Activated T-cell treated with anti-CD3 and anti-CD28 coated beads for 48 hours (primary cell): ENCODE measurements around the gene USP34.
"Not testable (repeated sequence)": the region's sequence is repeated elsewhere in the genome, so short reads cannot be mapped to it uniquely, and the experiment has no call there.

Source experiments
- DNase-seq: peaks from one replicate; pipeline ENCODE4 v3.0.0-alpha.2; 2020; ENCODE audit warnings: low read depth

The USP34 gene

DNA sequence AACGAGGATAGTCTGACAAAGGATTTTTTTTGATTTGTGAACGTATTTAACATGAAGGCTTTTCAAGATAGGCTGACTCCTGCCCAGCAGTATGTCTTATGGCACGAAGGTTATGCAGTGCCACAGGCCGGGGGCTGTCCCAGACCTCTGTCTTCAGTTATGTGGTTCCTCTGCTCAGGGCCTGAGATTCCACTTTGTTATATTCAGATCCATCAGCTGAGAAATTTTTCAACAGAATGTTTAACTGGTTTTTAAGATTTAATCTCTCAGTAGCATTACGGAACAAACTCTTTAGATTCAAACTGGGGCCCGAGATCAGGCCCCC, 288.9 kb downstream of the USP34 start:
- no peak for DNase-seq

GRCh38 chr2:61181382-61182058, 289.4 kb downstream of the USP34 start:
- no peak for DNase-seq

DNA sequence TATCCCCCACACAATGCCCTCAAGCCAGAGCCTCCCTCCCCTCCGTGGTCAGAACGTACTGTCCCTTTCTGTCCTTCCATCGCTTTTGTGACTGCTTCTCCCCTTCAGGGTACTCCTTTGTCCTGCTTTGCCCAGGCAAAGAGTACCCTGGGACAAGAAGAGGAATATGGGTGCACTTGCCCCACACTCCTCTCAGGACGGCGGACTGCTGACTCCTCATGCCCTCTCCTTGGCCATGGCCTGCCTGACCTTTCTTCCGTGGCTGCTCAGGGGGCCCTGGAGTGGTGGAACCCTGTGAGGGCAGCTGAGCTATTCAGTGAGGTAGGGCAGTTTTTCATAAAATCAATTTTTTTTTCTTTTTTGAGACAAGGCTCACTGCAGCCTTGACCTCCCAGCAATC, 290.2 kb downstream of the USP34 start:
- DNase-seq = no peak

DNA sequence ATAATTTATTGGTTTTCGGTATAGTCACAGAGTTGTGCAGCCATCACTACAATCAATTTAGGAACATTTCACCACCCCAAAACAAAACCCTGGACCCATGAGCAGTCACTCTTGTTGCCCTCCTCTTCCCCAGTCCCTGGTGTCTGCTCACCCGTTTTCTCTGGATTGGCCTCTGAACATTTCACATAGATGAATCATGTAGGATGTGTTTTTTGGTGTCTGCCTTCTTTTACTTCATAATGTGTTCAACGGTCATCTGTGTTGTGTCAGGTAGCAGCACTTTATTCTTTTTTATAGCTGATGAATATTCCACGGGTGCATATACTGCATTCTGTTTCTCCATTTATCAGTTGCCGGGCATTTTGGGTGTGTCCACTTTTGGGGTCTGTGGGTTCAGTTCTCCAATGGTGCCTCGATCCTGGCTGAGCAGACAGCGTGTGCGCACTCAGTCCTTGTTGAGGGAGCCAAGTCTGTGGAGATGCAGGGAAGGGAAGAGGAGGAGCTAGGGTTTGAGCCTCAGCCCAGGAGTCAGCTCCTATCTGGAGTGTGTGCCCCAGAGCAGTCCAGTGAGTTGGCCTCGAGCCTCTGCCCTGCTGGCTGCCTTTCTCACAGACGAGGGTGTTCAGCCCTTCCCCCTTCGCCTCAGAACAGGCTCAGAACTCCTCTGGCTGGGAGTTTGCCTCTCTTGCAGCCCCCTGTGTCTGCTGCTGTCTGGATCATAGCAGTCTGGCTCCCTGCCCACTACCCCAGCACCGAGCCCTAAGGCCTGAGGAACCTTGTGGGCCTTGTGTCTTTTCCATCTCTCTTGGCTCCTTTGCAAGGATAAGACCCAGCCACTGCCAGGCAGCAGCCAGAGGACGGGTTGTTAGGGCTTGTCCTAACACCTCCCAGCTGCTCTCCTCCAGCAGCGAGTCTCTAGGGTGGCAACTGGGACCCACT, 290.9 kb downstream of the USP34 start:
- no peak for DNase-seq

- DNase-seq = no peak
Observed at GRCh38 chr2:61178603-61179545, 292.0 kb downstream of the USP34 start.

DNA sequence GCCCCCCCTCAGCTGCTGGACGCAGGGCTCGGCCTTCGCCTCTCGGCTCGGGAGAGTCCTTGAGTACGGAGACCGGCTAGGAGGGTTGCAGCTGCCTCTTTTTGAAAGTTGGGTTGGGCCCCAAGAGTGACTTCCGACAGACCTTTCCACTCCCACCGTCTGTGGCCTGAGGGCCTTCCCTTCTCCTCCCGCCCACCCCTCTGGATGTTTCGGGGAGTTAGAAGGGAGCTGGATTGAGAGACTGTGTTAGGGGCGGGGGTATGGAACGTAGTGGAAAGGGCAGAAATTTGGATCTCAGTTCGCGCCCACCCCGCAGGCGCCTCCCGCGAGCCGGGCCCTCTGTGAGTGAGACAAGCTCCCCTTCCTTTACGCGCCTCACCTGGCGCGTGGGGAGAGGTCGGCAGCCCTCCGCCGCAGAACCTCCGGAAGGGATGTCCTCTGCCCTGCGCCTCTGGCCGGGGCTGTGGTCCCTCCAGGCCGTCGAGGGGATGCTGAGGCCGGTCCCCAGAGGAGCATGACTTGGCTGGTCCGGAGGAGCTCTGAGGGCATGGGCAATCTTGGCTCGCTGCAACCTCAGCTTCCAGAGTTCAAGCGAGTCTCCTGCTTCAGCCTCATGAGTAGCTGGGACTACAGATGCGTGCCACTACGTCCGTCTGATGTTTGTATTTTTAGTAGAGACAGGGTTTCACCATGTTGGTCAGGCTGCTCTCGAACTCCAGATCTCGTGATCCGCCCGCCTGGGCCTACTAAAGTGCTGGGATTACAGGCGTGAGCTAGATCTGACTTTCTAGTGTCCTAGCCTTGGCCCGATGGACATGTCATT, 292.9 kb downstream of the USP34 start:
- peak; percentile 22 for DNase-seq

GRCh38 chr2:61176755-61177726, 293.8 kb downstream of the USP34 start:
- peak; percentile 97 for DNase-seq

- DNase-seq = no peak
Observed at GRCh38 chr2:61175036-61175435, 295.9 kb downstream of the USP34 start.

DNA sequence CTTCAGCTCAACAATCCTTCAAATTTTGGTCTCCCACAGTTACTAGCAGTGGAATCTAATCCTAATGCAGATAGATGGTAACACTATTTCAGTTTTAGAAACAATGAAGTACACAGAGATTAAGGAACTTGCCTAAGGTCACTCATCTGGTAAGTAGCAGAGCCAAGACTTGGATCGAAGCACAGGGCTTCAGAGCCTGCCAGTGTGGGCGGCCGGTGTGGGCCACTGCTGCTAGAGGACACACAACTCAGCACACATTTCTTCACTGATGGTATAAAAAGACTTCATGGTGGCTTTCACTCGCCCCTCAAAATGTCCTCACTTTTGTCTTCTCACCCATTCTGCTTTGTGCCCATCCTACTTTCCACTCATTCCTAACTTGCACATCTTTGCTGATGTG, 297.8 kb downstream of the USP34 start:
- no peak for DNase-seq

DNA sequence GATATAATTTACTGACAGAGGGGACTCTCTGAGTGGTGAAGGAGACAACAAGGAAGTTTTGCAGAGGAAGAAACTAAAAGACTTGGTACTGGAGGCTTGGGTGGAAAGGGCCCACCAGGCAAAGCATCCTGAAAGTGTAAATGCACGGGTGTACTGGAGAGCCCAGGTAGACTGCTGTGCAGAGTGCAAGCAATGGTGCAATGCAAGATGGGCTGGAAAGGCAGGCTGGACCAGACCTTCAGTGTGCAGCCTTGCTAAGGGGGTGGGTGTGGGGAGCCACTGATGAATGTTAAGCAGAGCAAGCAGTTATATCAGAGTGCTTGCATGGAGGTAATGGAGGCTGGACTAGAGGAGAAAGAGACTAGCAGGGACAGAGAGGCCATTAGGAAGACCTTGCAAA, 298.2 kb downstream of the USP34 start:
- no peak for DNase-seq

DNA sequence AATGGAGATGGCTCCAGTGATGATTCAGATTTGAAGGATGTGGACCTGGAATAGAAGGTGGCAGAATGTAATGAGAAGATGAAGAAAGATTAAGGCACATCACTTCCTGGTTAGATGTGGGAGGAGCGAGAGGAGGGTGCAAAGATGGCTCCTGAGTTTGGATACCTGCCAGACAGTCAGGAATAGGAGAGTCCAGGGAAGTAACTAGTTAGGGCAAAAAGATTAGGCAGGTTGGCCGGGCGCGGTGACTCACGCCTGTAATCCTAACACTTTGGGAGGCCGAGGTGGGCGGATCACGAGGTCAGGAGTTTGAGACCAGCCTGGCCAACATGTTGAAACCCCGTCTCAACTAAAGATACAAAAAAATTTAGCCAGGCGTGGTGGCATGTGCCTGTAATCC, 303.3 kb downstream of the USP34 start:
- DNase-seq = no peak

DNA sequence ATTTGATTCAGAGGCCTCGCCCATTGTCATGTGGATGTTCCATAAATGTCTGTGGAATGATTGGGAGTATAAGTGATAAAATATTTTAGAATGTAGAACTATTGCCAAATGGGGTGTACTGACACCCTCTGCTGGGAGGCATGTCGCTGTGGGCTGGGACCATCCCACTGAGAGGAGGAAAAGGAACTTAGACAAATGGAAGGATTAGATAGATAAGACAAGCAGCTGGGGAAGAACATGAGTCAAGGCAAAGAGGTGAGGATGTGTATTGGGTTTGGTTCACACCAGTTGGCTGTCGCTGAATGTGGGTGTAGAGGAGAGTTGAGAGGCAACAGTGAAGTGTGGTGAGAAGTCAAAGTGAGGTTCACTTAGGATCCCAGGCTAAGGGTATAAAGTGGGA, 304.9 kb downstream of the USP34 start:
- no peak for DNase-seq

GRCh38 chr2:61165082-61165481, 305.8 kb downstream of the USP34 start:
- DNase-seq = not testable (repeated sequence)

- DNase-seq = no peak
Observed at GRCh38 chr2:61162721-61163120, 308.2 kb downstream of the USP34 start.

DNA sequence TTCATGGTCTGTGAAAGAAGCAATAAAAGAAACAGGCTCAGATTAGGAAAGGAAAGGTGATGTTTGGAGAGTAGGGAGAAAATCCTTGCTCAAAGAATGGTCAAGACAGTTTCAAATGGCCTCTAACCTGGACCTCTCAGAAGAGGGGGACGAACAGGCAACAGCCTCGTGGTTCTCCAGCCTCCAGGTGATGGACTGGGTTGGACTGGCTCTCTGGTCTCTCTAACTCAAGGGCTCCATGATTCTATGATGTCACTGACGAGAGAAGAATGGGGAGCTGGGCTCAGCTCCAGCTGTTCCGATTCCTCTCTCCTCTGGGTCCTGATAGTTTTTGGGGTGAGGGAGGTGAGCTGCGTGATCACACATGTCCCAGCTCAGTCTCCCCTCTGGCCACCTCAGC, 309.0 kb downstream of the USP34 start, which contains the start of gene C2orf74:
TSS of gene C2orf74 (plus strand) at position 301 of the 400 bp plus-strand sequence. CDS start 327 bp downstream, outside the sequence.
- DNase-seq = no peak

- no peak for DNase-seq
Observed at GRCh38 chr2:61158356-61158955, 312.4 kb downstream of the USP34 start.

DNA sequence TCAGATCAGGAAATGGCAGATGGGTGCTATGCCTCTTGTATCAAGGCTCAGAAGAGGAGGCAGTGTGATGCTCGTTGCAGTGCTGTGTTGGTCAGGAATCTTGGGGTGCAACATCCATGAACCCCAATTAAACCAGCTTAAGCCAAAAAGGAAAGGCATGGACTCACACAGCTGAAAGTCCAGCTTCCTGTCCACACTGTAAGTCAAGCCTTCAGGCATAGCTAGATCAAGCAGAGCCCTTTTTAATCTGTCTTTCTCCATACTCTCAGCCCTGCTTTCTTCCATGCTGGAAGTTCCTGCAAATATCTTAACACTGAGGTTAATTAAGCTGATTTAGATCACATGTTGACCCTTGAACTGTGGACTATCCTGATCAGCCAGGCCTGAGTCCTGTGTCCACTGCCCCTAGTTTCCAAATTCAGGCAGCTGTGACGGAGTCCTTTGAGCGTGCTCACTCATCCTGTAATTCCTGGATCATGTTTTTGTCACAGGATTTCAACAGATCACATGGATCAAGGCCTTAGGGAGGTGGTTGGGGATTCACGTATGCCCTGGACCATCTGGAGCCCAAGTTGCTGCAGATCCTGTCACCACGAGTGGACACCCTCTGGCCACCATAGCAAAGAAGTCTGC, 313.4 kb downstream of the USP34 start:
- DNase-seq = no peak

GRCh38 chr2:61151436-61151835, 319.5 kb downstream of the USP34 start:
- DNase-seq = no peak

- DNase-seq = no peak
Observed at GRCh38 chr2:61149074-61149473, 321.8 kb downstream of the USP34 start.
